Measurements from ENCODE around the gene ATP6V0A1.

DNA sequence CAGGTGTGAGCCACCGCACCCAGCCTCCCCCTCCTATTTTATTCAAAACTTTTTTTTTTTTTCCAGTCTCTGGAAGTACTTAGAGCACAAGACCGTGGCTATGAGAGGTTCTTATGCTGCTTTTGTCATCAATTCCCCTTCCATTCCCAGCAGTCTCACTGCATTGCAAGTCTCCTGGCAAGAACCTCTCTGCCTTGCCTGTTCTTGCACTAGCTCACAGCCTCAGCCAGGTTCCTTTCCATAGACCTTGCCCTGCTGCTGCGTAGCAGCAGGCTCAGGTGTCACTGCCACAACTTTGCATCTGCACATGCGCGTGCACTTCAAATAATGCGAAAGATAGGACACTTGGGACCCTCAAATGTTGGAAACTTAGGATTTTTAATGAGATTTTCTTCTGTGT lies 15.6 kb downstream of the ATP6V0A1 start:
- TF ChIP-seq FOXJ3 (CRISPR knock-in tag; IDR thresholded peaks at IDR 0.05; ENCODE audit: borderline replicate concordance) (no peak), ZNF423 (CRISPR knock-in tag; IDR thresholded peaks at IDR 0.05) (no peak)
- TF ChIP-seq, protein P1, sequence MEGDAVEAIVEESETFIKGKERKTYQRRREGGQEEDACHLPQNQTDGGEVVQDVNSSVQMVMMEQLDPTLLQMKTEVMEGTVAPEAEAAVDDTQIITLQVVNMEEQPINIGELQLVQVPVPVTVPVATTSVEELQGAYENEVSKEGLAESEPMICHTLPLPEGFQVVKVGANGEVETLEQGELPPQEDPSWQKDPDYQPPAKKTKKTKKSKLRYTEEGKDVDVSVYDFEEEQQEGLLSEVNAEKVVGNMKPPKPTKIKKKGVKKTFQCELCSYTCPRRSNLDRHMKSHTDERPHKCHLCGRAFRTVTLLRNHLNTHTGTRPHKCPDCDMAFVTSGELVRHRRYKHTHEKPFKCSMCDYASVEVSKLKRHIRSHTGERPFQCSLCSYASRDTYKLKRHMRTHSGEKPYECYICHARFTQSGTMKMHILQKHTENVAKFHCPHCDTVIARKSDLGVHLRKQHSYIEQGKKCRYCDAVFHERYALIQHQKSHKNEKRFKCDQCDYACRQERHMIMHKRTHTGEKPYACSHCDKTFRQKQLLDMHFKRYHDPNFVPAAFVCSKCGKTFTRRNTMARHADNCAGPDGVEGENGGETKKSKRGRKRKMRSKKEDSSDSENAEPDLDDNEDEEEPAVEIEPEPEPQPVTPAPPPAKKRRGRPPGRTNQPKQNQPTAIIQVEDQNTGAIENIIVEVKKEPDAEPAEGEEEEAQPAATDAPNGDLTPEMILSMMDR (IDR thresholded peaks at IDR 0.05), result no peak
- TF ChIP-seq, protein P2, sequence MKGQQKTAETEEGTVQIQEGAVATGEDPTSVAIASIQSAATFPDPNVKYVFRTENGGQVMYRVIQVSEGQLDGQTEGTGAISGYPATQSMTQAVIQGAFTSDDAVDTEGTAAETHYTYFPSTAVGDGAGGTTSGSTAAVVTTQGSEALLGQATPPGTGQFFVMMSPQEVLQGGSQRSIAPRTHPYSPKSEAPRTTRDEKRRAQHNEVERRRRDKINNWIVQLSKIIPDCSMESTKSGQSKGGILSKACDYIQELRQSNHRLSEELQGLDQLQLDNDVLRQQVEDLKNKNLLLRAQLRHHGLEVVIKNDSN (CRISPR knock-in tag; IDR thresholded peaks at IDR 0.05), result no peak
- TF ChIP-seq, protein P3, sequence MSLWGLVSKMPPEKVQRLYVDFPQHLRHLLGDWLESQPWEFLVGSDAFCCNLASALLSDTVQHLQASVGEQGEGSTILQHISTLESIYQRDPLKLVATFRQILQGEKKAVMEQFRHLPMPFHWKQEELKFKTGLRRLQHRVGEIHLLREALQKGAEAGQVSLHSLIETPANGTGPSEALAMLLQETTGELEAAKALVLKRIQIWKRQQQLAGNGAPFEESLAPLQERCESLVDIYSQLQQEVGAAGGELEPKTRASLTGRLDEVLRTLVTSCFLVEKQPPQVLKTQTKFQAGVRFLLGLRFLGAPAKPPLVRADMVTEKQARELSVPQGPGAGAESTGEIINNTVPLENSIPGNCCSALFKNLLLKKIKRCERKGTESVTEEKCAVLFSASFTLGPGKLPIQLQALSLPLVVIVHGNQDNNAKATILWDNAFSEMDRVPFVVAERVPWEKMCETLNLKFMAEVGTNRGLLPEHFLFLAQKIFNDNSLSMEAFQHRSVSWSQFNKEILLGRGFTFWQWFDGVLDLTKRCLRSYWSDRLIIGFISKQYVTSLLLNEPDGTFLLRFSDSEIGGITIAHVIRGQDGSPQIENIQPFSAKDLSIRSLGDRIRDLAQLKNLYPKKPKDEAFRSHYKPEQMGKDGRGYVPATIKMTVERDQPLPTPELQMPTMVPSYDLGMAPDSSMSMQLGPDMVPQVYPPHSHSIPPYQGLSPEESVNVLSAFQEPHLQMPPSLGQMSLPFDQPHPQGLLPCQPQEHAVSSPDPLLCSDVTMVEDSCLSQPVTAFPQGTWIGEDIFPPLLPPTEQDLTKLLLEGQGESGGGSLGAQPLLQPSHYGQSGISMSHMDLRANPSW (CRISPR knock-in tag; conservative IDR thresholded peaks at IDR 0.05; ENCODE audit: low read depth), result no peak
- TF ChIP-seq, protein P4, sequence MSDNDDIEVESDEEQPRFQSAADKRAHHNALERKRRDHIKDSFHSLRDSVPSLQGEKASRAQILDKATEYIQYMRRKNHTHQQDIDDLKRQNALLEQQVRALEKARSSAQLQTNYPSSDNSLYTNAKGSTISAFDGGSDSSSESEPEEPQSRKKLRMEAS (CRISPR knock-in tag; IDR thresholded peaks at IDR 0.05), result no peak
